ENCODE measurements around the gene LMX1B.

LMX1B gene

DNA sequence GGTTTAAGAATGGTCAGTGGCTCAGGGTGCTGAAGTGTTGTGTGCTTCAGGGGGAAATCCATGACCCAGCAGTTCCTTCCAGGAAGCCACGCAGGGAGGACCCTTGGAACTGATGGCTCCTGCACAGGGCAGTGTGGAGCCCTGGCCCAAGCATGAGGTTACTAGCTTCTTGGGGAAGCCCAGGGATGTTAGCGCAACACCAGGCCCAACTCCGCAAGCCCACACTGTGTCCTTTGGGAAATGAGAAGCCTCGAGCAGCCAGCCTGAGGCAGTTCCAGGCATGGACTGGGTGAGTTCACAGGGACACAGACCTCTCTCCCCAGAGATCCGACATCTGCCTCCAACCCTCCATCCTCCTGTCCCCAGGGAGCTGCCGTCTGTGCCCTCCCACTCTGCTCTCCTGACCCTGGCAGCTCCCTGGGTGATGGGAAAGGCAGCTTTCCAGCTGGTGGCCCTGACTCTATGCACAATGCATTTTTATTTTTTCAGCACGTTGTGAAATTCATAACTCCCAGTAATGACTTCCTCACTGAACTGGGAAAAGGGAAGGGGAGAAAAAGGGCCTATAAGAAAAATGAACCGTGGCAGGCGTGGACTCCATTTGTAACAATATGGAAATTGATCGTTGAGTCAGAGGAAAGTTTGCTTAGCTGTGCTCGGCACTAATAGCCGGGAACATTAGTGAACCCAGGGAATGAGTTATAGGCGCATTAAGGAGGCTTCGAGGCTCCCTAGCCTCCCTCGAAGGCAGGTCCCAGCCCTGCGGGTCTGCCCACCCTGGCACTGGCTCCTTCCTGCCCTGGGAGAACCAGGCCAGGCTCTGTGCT, 34.1 kb downstream of the LMX1B start:
- TF ChIP-seq TCF4 (CRISPR knock-in tag; IDR thresholded peaks at IDR 0.05; ENCODE audit: borderline replicate concordance) (no peak), PATZ1 (CRISPR knock-in tag; IDR thresholded peaks at IDR 0.05; ENCODE audit: borderline replicate concordance) (no peak), SNAI2 (CRISPR knock-in tag; IDR thresholded peaks at IDR 0.05) (no peak), ARNTL (CRISPR knock-in tag; IDR thresholded peaks at IDR 0.05; ENCODE audit: borderline replicate concordance, low read depth) (no peak), GLIS3 (CRISPR knock-in tag; IDR thresholded peaks at IDR 0.05) (no peak), ISL1 (CRISPR knock-in tag; IDR thresholded peaks at IDR 0.05) (no peak), ZNF8 (CRISPR knock-in tag; IDR thresholded peaks at IDR 0.05) (no peak), RARB (CRISPR knock-in tag; IDR thresholded peaks at IDR 0.05) (no peak), ZNF565 (CRISPR knock-in tag; conservative IDR thresholded peaks at IDR 0.05; ENCODE audit: low read depth) (no peak), TOX (CRISPR knock-in tag; IDR thresholded peaks at IDR 0.05; ENCODE audit: borderline replicate concordance) (no peak), ESRRG (CRISPR knock-in tag; IDR thresholded peaks at IDR 0.05) (no peak), CSRNP3 (CRISPR knock-in tag; IDR thresholded peaks at IDR 0.05) (no peak), ZFP30 (CRISPR knock-in tag; IDR thresholded peaks at IDR 0.05) (no peak)
- TF ChIP-seq, protein P1, sequence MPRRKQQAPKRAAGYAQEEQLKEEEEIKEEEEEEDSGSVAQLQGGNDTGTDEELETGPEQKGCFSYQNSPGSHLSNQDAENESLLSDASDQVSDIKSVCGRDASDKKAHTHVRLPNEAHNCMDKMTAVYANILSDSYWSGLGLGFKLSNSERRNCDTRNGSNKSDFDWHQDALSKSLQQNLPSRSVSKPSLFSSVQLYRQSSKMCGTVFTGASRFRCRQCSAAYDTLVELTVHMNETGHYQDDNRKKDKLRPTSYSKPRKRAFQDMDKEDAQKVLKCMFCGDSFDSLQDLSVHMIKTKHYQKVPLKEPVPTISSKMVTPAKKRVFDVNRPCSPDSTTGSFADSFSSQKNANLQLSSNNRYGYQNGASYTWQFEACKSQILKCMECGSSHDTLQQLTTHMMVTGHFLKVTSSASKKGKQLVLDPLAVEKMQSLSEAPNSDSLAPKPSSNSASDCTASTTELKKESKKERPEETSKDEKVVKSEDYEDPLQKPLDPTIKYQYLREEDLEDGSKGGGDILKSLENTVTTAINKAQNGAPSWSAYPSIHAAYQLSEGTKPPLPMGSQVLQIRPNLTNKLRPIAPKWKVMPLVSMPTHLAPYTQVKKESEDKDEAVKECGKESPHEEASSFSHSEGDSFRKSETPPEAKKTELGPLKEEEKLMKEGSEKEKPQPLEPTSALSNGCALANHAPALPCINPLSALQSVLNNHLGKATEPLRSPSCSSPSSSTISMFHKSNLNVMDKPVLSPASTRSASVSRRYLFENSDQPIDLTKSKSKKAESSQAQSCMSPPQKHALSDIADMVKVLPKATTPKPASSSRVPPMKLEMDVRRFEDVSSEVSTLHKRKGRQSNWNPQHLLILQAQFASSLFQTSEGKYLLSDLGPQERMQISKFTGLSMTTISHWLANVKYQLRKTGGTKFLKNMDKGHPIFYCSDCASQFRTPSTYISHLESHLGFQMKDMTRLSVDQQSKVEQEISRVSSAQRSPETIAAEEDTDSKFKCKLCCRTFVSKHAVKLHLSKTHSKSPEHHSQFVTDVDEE (CRISPR knock-in tag; IDR thresholded peaks at IDR 0.05): no peak
- TF ChIP-seq, protein P2, sequence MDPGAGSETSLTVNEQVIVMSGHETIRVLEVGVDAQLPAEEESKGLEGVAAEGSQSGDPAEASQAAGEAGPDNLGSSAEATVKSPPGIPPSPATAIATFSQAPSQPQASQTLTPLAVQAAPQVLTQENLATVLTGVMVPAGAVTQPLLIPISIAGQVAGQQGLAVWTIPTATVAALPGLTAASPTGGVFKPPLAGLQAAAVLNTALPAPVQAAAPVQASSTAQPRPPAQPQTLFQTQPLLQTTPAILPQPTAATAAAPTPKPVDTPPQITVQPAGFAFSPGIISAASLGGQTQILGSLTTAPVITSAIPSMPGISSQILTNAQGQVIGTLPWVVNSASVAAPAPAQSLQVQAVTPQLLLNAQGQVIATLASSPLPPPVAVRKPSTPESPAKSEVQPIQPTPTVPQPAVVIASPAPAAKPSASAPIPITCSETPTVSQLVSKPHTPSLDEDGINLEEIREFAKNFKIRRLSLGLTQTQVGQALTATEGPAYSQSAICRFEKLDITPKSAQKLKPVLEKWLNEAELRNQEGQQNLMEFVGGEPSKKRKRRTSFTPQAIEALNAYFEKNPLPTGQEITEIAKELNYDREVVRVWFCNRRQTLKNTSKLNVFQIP (CRISPR knock-in tag; IDR thresholded peaks at IDR 0.05; ENCODE audit: borderline replicate concordance, low read depth): no peak
- no peak for ATAC-seq

GRCh38 chr9:126649477-126649876, 35.7 kb downstream of the LMX1B start:
- TF ChIP-seq ISL1 (CRISPR knock-in tag; IDR thresholded peaks at IDR 0.05) (no peak), RARB (CRISPR knock-in tag; IDR thresholded peaks at IDR 0.05) (no peak), ZNF565 (CRISPR knock-in tag; conservative IDR thresholded peaks at IDR 0.05; ENCODE audit: low read depth) (no peak), PATZ1 (CRISPR knock-in tag; IDR thresholded peaks at IDR 0.05; ENCODE audit: borderline replicate concordance) (no peak), ESRRG (CRISPR knock-in tag; IDR thresholded peaks at IDR 0.05) (no peak), GLIS3 (CRISPR knock-in tag; IDR thresholded peaks at IDR 0.05) (no peak), SNAI2 (CRISPR knock-in tag; IDR thresholded peaks at IDR 0.05) (no peak), CSDC2 (CRISPR knock-in tag; IDR thresholded peaks at IDR 0.05) (no peak), TCF4 (CRISPR knock-in tag; IDR thresholded peaks at IDR 0.05; ENCODE audit: borderline replicate concordance) (no peak), TOX (CRISPR knock-in tag; IDR thresholded peaks at IDR 0.05; ENCODE audit: borderline replicate concordance) (no peak), OSR1 (CRISPR knock-in tag; IDR thresholded peaks at IDR 0.05) (no peak), ARNTL (CRISPR knock-in tag; IDR thresholded peaks at IDR 0.05; ENCODE audit: borderline replicate concordance, low read depth) (no peak), ZFP30 (CRISPR knock-in tag; IDR thresholded peaks at IDR 0.05) (no peak), ZNF8 (CRISPR knock-in tag; IDR thresholded peaks at IDR 0.05) (no peak), CSRNP3 (CRISPR knock-in tag; IDR thresholded peaks at IDR 0.05) (no peak), ZNF70 (CRISPR knock-in tag; IDR thresholded peaks at IDR 0.05) (no peak)
- TF ChIP-seq, protein P1 (CRISPR knock-in tag; IDR thresholded peaks at IDR 0.05): no peak
- TF ChIP-seq, protein P3, sequence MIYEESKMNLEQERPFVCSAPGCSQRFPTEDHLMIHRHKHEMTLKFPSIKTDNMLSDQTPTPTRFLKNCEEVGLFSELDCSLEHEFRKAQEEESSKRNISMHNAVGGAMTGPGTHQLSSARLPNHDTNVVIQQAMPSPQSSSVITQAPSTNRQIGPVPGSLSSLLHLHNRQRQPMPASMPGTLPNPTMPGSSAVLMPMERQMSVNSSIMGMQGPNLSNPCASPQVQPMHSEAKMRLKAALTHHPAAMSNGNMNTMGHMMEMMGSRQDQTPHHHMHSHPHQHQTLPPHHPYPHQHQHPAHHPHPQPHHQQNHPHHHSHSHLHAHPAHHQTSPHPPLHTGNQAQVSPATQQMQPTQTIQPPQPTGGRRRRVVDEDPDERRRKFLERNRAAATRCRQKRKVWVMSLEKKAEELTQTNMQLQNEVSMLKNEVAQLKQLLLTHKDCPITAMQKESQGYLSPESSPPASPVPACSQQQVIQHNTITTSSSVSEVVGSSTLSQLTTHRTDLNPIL (CRISPR knock-in tag; IDR thresholded peaks at IDR 0.05; ENCODE audit: low read depth): no peak
- ATAC-seq: no peak

All from SK-N-SH treated with all-trans-retinoic acid at 6 μM for 48 hours (cell line).